Smooth muscle cell (in vitro differentiated cells): ENCODE measurements around the gene RIC1. TPM values are rescaled to one million over a fixed set of nuclear protein-coding genes. Genes with fewer than 3 reads are reported as not detected.
"Not testable (repeated sequence)": the region's sequence is repeated elsewhere in the genome, so short reads cannot be mapped to it uniquely, and the experiment has no call there.

Experiments
- DNase-seq: peaks from one replicate; lab custom pipeline; 2025; ENCODE audit not compliant: unreplicated experiment; lab: John Stamatoyannopoulos, UW
- H2AFZ ChIP-seq: fragments of 200-600 bp; sonication (generic); 2 replicates; pipeline ENCODE4 v1.6.0; 2016; ENCODE audit warnings: antibody characterized with exemption, low read depth, mild to moderate bottlenecking
- H3F3A ChIP-seq: fragments of 200-600 bp; sonication (generic); 2 replicates; pipeline ENCODE4 v1.6.0; 2017; ENCODE audit warnings: antibody characterized with exemption, low read depth
- H3K27ac ChIP-seq: fragments of 200-600 bp; sonication (generic); 2 replicates; pipeline ENCODE4 v1.5.1; 2016; ENCODE audit warnings: low read depth, mild to moderate bottlenecking
- H3K27me3 ChIP-seq: fragments of 200-600 bp; sonication (generic); 2 replicates; pipeline ENCODE4 v1.6.1; 2016; ENCODE audit warnings: low read depth, mild to moderate bottlenecking
- H3K36me3 ChIP-seq: fragments of 200-600 bp; sonication (generic); 2 replicates; pipeline ENCODE4 v1.5.1; 2016; ENCODE audit warnings: low read depth
- H3K4me1 ChIP-seq: fragments of 200-600 bp; sonication (generic); 2 replicates; pipeline ENCODE4 v1.5.1; 2016; ENCODE audit warnings: low read depth
- H3K4me2 ChIP-seq: fragments of 200-600 bp; sonication (generic); 2 replicates; pipeline ENCODE4 v1.6.0; 2016; ENCODE audit warnings: mild to moderate bottlenecking
- H3K4me3 ChIP-seq: fragments of 200-600 bp; sonication (generic); 2 replicates; pipeline ENCODE4 v1.5.1; 2016; ENCODE audit warnings: mild to moderate bottlenecking
- H3K79me2 ChIP-seq: fragments of 200-600 bp; sonication (generic); 2 replicates; pipeline ENCODE4 v1.6.0; 2016; ENCODE audit warnings: low read depth, mild to moderate bottlenecking
- H3K9ac ChIP-seq: fragments of 200-600 bp; sonication (generic); 2 replicates; pipeline ENCODE4 v1.6.0; 2016; ENCODE audit warnings: low read depth
- H3K9me3 ChIP-seq: fragments of 200-600 bp; sonication (generic); replicated peaks from 2 replicates; pipeline ENCODE4 v1.5.1; 2016; ENCODE audit warnings: low read depth
- H4K20me1 ChIP-seq: fragments of 200-600 bp; sonication (generic); 2 replicates; pipeline ENCODE4 v1.6.0; 2016; ENCODE audit warnings: low read depth
- CTCF ChIP-seq: fragments of 200-600 bp; sonication (generic); IDR thresholded peaks from 2 replicates; pipeline ENCODE4 v1.5.1; 2017; ENCODE audit warnings: borderline replicate concordance, mild to moderate bottlenecking, antibody characterized with exemption; ENCODE audit not compliant: insufficient read depth, poor library complexity, severe bottlenecking
- WGBS: methylation state at CpG from one replicate; pipeline ENCODE4 v1.1.7; 2016; ENCODE audit warnings: low lambda C conversion rate; 5-methylcytosine and 5-hydroxymethylcytosine counted together
- polyA plus RNA-seq: library from polyadenylated mRNA; unstranded; fragments of >200 nt; fragmentation: Nextera tagmentation; extraction: Ambion mirVana; gene quantifications from 2 replicates; pipeline ENCODE4 v1.2.1, GENCODE V29; 2016
- total RNA-seq: library from RNA; depleted of rRNA; stranded (reverse); fragments of >200 nt; gene quantifications from 2 replicates; pipeline ENCODE4 v1.2.3, GENCODE V29; 2014

RIC1 gene
- total and polyA plus RNA-seq, 2 experiments from 2014 or later = 9.9 to 52.4 TPM

GRCh38 chr9:5767968-5768932 lies 139.3 kb downstream of the RIC1 start:
- no peak overlapping the region for H3K27ac ChIP-seq
- no peaks in the 10 kb centered on the region for H3F3A ChIP-seq
- H3K4me3 ChIP-seq = no peak overlapping the region
- peaks cover 68% of the 10 kb centered on the region for H3K36me3 ChIP-seq
- no peaks in the 10 kb centered on the region for H3K27me3 ChIP-seq
- no peaks in the 10 kb centered on the region for H3K79me2 ChIP-seq
- H3K9me3 ChIP-seq = no peaks in the 10 kb centered on the region
- 89% methylated on average over 5 of the region's 5 CpGs for WGBS
- no peak overlapping the region for H3K4me2 ChIP-seq
- no peak overlapping the region for H3K9ac ChIP-seq
- no peak for TF ChIP-seq CTCF
- H4K20me1 ChIP-seq = peaks cover 2% of the 10 kb centered on the region
- H3K4me1 ChIP-seq = no peaks in the 10 kb centered on the region
- no peak overlapping the region for H2AFZ ChIP-seq
- no peak for DNase-seq

- no peak for DNase-seq
- Histone ChIP-seq H3K4me1 (no peaks in the 10 kb centered on the region), H2AFZ (no peak overlapping the region), H3K9ac (no peak overlapping the region), H3K4me3 (no peak overlapping the region), H3K27me3 (no peaks in the 10 kb centered on the region), H3F3A (no peaks in the 10 kb centered on the region), H3K27ac (no peak overlapping the region), H3K9me3 (peaks cover 10% of the 10 kb centered on the region), H3K79me2 (no peaks in the 10 kb centered on the region), H3K4me2 (no peak overlapping the region), H4K20me1 (peaks cover 2% of the 10 kb centered on the region), H3K36me3 (peaks cover 78% of the 10 kb centered on the region)
- 80% methylated on average over 3 of the region's 3 CpGs for WGBS
- no peak for TF ChIP-seq CTCF
Measured at GRCh38 chr9:5773324-5773999, 144.6 kb downstream of the RIC1 start.

- H3K36me3 ChIP-seq = peaks cover 53% of the 10 kb centered on the region
- DNase-seq = no peak
Measured at GRCh38 chr9:5778805-5779204, 149.9 kb downstream of the RIC1 start.

DNA sequence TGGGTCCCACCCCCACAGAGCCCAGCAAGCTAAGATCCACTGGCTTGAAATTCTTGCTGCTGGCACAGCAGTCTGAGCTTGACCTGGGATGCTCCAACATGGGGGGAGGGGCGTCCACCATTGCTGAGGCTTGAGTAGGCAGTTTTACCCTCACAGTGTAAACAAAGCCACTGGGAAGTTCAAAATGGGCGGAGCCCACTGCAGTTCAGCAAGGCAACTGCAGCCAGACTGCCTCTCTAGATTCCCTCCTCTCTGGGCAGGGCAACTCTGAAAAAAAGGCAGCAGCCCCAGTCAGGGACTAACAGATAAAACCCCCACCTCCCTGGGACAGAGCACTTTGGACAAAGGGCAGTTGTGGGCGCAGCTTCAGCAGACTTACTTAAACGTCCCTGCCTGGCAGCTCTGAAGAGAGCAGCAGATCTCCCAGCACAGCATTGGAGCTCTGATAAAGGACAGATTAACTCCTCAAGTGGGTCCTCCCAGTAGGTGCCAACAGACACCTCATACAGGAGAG lies 150.9 kb downstream of the RIC1 start:
- not testable (repeated sequence) for H3K27ac ChIP-seq, H3K9ac ChIP-seq, H3K4me3 ChIP-seq, H3K4me2 ChIP-seq, H3K27me3 ChIP-seq, H4K20me1 ChIP-seq, H2AFZ ChIP-seq, H3K79me2 ChIP-seq, DNase-seq, H3K4me1 ChIP-seq, H3F3A ChIP-seq
- peaks cover 45% of the 10 kb centered on the region for H3K36me3 ChIP-seq
- WGBS = 96% methylated on average over 4 of the region's 4 CpGs
- peaks cover 10% of the 10 kb centered on the region for H3K9me3 ChIP-seq

More at GRCh38 chr9:5778805-5779204, 149.9 kb downstream of the RIC1 start:
- 90% methylated on average over 1 of the region's 1 CpG for WGBS
- Histone ChIP-seq H3K4me1 (no peaks in the 10 kb centered on the region), H3K27ac (no peak overlapping the region), H3K79me2 (no peaks in the 10 kb centered on the region), H2AFZ (no peak overlapping the region), H3K9ac (no peak overlapping the region), H3K4me3 (no peak overlapping the region), H4K20me1 (no peaks in the 10 kb centered on the region), H3K4me2 (no peak overlapping the region), H3F3A (no peaks in the 10 kb centered on the region), H3K9me3 (peaks cover 10% of the 10 kb centered on the region), H3K27me3 (no peaks in the 10 kb centered on the region)
- TF ChIP-seq CTCF = no peak

DNA sequence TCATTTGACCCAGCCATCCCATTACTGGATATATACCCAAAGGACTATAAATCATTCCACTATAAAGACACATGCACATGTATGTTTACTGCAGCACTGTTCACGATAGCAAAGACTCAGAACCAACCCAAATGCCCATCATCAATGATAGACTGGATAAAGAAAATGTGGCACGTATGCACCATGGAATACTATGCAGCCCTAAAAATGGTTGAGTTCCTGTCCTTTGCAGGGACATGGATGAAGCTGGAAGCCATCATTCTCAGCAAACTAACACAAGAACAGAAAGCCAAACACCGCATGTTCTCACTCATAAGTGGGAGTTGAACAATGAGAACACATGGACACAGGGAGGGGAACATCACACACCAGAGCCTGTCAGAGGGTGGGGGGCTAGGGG lies 154.5 kb downstream of the RIC1 start:
- H3K79me2 ChIP-seq, H3K4me3 ChIP-seq, H4K20me1 ChIP-seq, H3K27me3 ChIP-seq, H3K9ac ChIP-seq, H3K27ac ChIP-seq, DNase-seq, H3F3A ChIP-seq, H3K4me1 ChIP-seq, H3K4me2 ChIP-seq, H3K9me3 ChIP-seq, H2AFZ ChIP-seq: not testable (repeated sequence)
- peaks cover 16% of the 10 kb centered on the region for H3K36me3 ChIP-seq
- 94% methylated on average over 3 of the region's 3 CpGs for WGBS
